C4-2B (cell line): ENCODE data around the gene EIF4E1B.

ENCODE experiments used
- CTCF ChIP-seq: fragments of 450-650 bp; conservative IDR thresholded peaks from 2 replicates; pipeline ENCODE4 v1.5.1; 2017; ENCODE audit warnings: mild to moderate bottlenecking
- ZFX ChIP-seq: fragments of 450-650 bp; IDR thresholded peaks from 2 replicates; pipeline ENCODE4 v1.6.1; 2017

GRCh38 chr5:176694631-176695030 lies 64.2 kb downstream of the EIF4E1B start:
- no peak for TF ChIP-seq CTCF
- TF ChIP-seq ZFX: no peak
